H1 (cell line): ENCODE measurements around the gene TANC1. TPM values are rescaled to one million over a fixed set of nuclear protein-coding genes. Genes with fewer than 3 reads are reported as not detected.

ENCODE experiments used
- CTCF ChIA-PET: fragments of 300-600 bp; sonication (Branson Sonifier 250); formaldehyde crosslinking; loops from one replicate; lab custom pipeline; 2021; ENCODE audit not compliant: partially characterized antibody; lab: Charles Lee
- POLR2A ChIA-PET: fragments of 300-600 bp; sonication (Branson Sonifier 250); formaldehyde crosslinking; loops from one replicate; lab custom pipeline; 2021; ENCODE audit warnings: inconsistent platforms; ENCODE audit not compliant: partially characterized antibody; lab: Charles Lee
- DNase-seq, 2 experiments: peaks; one replicate each; pipeline versions ENCODE4 v3.0.0 to v3.0.0-alpha.2; 2010 to 2022; ENCODE audit warnings: low spot score in 2 of 2, low read depth in 1 of 2, mixed read lengths in 1 of 2
- FAIRE-seq: peaks from 2 replicates; lab custom pipeline; 2011; peaks lifted over from hg19 to GRCh38; lab: Jason Lieb, UNC
- H2AFZ ChIP-seq: 2 replicates; pipeline ENCODE4 v1.8.1; 2012; ENCODE audit warnings: low read length, inconsistent platforms
- H2AK5ac ChIP-seq: 2 replicates; pipeline ENCODE4 v1.6.1; 2013; ENCODE audit warnings: low read depth, low read length
- H2BK120ac ChIP-seq: replicated peaks from 2 replicates; pipeline ENCODE3; 2013; ENCODE audit warnings: low read depth, low read length, inconsistent platforms
- H2BK12ac ChIP-seq: 2 replicates; pipeline ENCODE4 v1.6.1; 2013; ENCODE audit warnings: low read depth, low read length
- H2BK15ac ChIP-seq: 2 replicates; pipeline ENCODE4 v1.6.1; 2013; ENCODE audit warnings: low read length
- H2BK20ac ChIP-seq: 2 replicates; pipeline ENCODE4 v1.6.1; 2013; ENCODE audit warnings: low read length
- H2BK5ac ChIP-seq: 2 replicates; pipeline ENCODE4 v1.6.1; 2013; ENCODE audit warnings: low read depth, low read length
- H3K14ac ChIP-seq: 2 replicates; pipeline ENCODE4 v1.6.1; 2013; ENCODE audit warnings: inconsistent platforms; ENCODE audit not compliant: insufficient read length
- H3K18ac ChIP-seq: 2 replicates; pipeline ENCODE4 v1.6.1; 2013; ENCODE audit warnings: low read length; ENCODE audit errors: extremely low read depth
- H3K23ac ChIP-seq: 2 replicates; pipeline ENCODE4 v1.6.1; 2013; ENCODE audit warnings: inconsistent platforms; ENCODE audit not compliant: insufficient read length
- H3K23me2 ChIP-seq: 2 replicates; pipeline ENCODE4 v1.6.1; 2013; ENCODE audit warnings: low read depth, low read length
- H3K27ac ChIP-seq: 2 replicates; pipeline ENCODE4 v1.6.1; 2011; ENCODE audit warnings: low read depth, low read length, inconsistent platforms
- H3K27me3 ChIP-seq, 4 experiments: replicated peaks in 1 of 4; 1 replicate in 1 of 4; 2 replicates in 3 of 4; pipeline versions ENCODE4 v1.6.1 to v1.8.1; 2011 to 2013; ENCODE audit warnings: low read length in 3 of 4, mild to moderate bottlenecking in 3 of 4, inconsistent platforms in 2 of 4, mixed read lengths in 2 of 4, moderate library complexity in 1 of 4; ENCODE audit not compliant: control insufficient read depth in 3 of 4, insufficient read depth in 3 of 4; ENCODE audit errors: extremely low read depth in 1 of 4
- H3K36me3 ChIP-seq, 4 experiments: 2 replicates each; pipeline versions ENCODE4 v1.6.1 to v1.8.1; 2011 to 2013; ENCODE audit warnings: mild to moderate bottlenecking in 4 of 4, low read length in 3 of 4, moderate library complexity in 2 of 4, control low read depth in 1 of 4, inconsistent platforms in 1 of 4; ENCODE audit not compliant: insufficient read depth in 4 of 4, control insufficient read depth in 2 of 4
- H3K4ac ChIP-seq: replicated peaks from 2 replicates; pipeline ENCODE3; 2013; ENCODE audit warnings: low read length, low read depth, mixed read lengths, inconsistent platforms; ENCODE audit not compliant: insufficient read length
- H3K4me1 ChIP-seq, 4 experiments: replicated peaks in 1 of 4; 1 replicate in 1 of 4; 2 replicates in 3 of 4; pipeline versions ENCODE4 v1.6.1 to v1.8.1; 2011 to 2013; ENCODE audit warnings: low read length in 3 of 4, inconsistent platforms in 2 of 4, mixed read lengths in 1 of 4; ENCODE audit not compliant: insufficient read depth in 4 of 4, control insufficient read depth in 3 of 4
- H3K4me2 ChIP-seq, 2 experiments: 2 replicates each; pipeline versions ENCODE4 v1.6.1 to v1.8.1; 2011 to 2013; ENCODE audit warnings: low read depth in 2 of 2, low read length in 2 of 2, control low read depth in 1 of 2, inconsistent platforms in 1 of 2, mild to moderate bottlenecking in 1 of 2; ENCODE audit not compliant: insufficient read depth in 1 of 2
- H3K4me3 ChIP-seq, 4 experiments: fragments of 200-600, 300-600 bp in 1 of 4; sonication (generic), shearing (Covaris generic), sonication (Bioruptor Twin) in 1 of 4; 2 replicates each; pipeline versions ENCODE4 v1.5.1 to v1.8.1; 2011 to 2016; ENCODE audit warnings: low read length in 4 of 4, low read depth in 3 of 4, control low read depth in 2 of 4, inconsistent platforms in 2 of 4, mild to moderate bottlenecking in 2 of 4, mixed read lengths in 1 of 4, moderate library complexity in 1 of 4; ENCODE audit not compliant: insufficient read depth in 2 of 4; ENCODE audit errors: extremely low read depth in 1 of 4
- H3K56ac ChIP-seq: replicated peaks from 2 replicates; pipeline ENCODE3; 2013; ENCODE audit warnings: low read depth, mild to moderate bottlenecking, mixed read lengths, low read length, inconsistent platforms; ENCODE audit not compliant: insufficient read length
- H3K79me1 ChIP-seq: 2 replicates; pipeline ENCODE4 v1.6.1; 2013; ENCODE audit warnings: low read depth, low read length, control low read depth
- H3K79me2 ChIP-seq, 2 experiments: 2 replicates each; pipeline versions ENCODE4 v1.6.1 to v1.8.1; 2012 to 2013; ENCODE audit warnings: low read length in 2 of 2, mild to moderate bottlenecking in 2 of 2, inconsistent platforms in 1 of 2; ENCODE audit not compliant: insufficient read depth in 2 of 2, control insufficient read depth in 1 of 2
- H3K9ac ChIP-seq, 4 experiments: replicated peaks in 1 of 4; 1 replicate in 1 of 4; 2 replicates in 3 of 4; pipeline versions ENCODE4 v1.6.1 to v1.8.1; 2011 to 2013; ENCODE audit warnings: low read depth in 3 of 4, low read length in 3 of 4, control low read depth in 2 of 4, mild to moderate bottlenecking in 2 of 4, moderate library complexity in 2 of 4, inconsistent platforms in 1 of 4; ENCODE audit errors: extremely low read depth in 1 of 4
- H3K9me3 ChIP-seq, 2 experiments: 2 replicates each; pipeline versions ENCODE4 v1.6.1 to v1.8.1; 2012 to 2013; ENCODE audit warnings: mild to moderate bottlenecking in 2 of 2, moderate library complexity in 2 of 2, control low read depth in 1 of 2, inconsistent platforms in 1 of 2, low read depth in 1 of 2, low read length in 1 of 2, mixed read lengths in 1 of 2; ENCODE audit not compliant: insufficient read depth in 2 of 2
- H4K20me1 ChIP-seq, 2 experiments: replicated peaks in 1 of 2; 2 replicates each; pipeline versions ENCODE3 to v1.8.1; 2011 to 2013; ENCODE audit warnings: inconsistent platforms in 2 of 2, low read length in 2 of 2, mild to moderate bottlenecking in 1 of 2; ENCODE audit not compliant: insufficient read depth in 2 of 2, control insufficient read depth in 1 of 2
- H4K5ac ChIP-seq: 2 replicates; pipeline ENCODE4 v1.6.1; 2013; ENCODE audit warnings: low read length, low read depth, mixed read lengths, inconsistent platforms; ENCODE audit not compliant: insufficient read length
- H4K8ac ChIP-seq: 2 replicates; pipeline ENCODE4 v1.8.0; 2013; ENCODE audit warnings: mild to moderate bottlenecking, moderate library complexity, low read length, inconsistent platforms; ENCODE audit not compliant: insufficient read depth; ENCODE audit errors: extremely low read depth
- H4K91ac ChIP-seq: replicated peaks from 2 replicates; pipeline ENCODE3; 2013; ENCODE audit warnings: low read length, mixed read lengths, inconsistent platforms; ENCODE audit not compliant: insufficient read length
- ATF2 ChIP-seq: IDR thresholded peaks from 2 replicates; pipeline ENCODE4 v1.6.1; 2012; ENCODE audit warnings: low read length, inconsistent platforms
- BACH1 ChIP-seq: IDR thresholded peaks from 2 replicates; pipeline ENCODE4 v1.6.1; 2012; ENCODE audit warnings: low read length, improper control_type of control experiment
- CBX5 ChIP-seq: fragments of 300-800, 300-1000 bp; sonication (generic); IDR thresholded peaks from 2 replicates; pipeline ENCODE4 v1.7.1; 2016; ENCODE audit warnings: antibody characterized with exemption, low read length, low read depth
- CBX8 ChIP-seq: fragments of 300-800, 300-1000 bp; sonication (generic); IDR thresholded peaks from 2 replicates; pipeline ENCODE4 v1.7.1; 2016; ENCODE audit warnings: low read depth, low read length, borderline replicate concordance
- PHF8 ChIP-seq: fragments of 200-600 bp; sonication (generic); conservative IDR thresholded peaks from 2 replicates; pipeline ENCODE4 v1.7.1; 2012; ENCODE audit warnings: low read depth, mild to moderate bottlenecking, inconsistent platforms, low read length, moderate library complexity
- SAP30 ChIP-seq: fragments of 300-600 bp; sonication (generic); IDR thresholded peaks from 2 replicates; pipeline ENCODE4 v1.7.1; 2012; ENCODE audit warnings: low read length, moderate library complexity, mild to moderate bottlenecking, inconsistent platforms; ENCODE audit not compliant: insufficient read depth, insufficient replicate concordance
- SIN3A ChIP-seq, 2 experiments: IDR thresholded peaks in 1 of 2; conservative IDR thresholded peaks in 1 of 2; 2 replicates each; pipeline ENCODE4 v1.6.1; 2011 to 2012; ENCODE audit warnings: low read length in 2 of 2, improper control_type of control experiment in 1 of 2, low read depth in 1 of 2, mild to moderate bottlenecking in 1 of 2
- SIX5 ChIP-seq: IDR thresholded peaks from 2 replicates; pipeline ENCODE4 v1.6.1; 2011; ENCODE audit warnings: mild to moderate bottlenecking, low read depth, low read length
- SP1 ChIP-seq: IDR thresholded peaks from 2 replicates; pipeline ENCODE4 v1.6.1; 2011; ENCODE audit warnings: low read depth, low read length
- TCF12 ChIP-seq: IDR thresholded peaks from 2 replicates; pipeline ENCODE4 v1.6.1; 2011; ENCODE audit warnings: low read depth, mild to moderate bottlenecking, low read length
- WGBS, 2 experiments: shearing (Covaris generic) in 1 of 2; methylation state at CpG; one replicate each; pipeline versions ENCODE4 v1.1.6 to v1.1.7; 2013 to 2015; ENCODE audit warnings: low lambda C conversion rate in 2 of 2, mixed read lengths in 2 of 2, inconsistent platforms in 1 of 2, low coverage in 1 of 2, missing lambda C conversion rate in 1 of 2; ENCODE audit not compliant: insufficient replicate concordance in 2 of 2, insufficient coverage in 1 of 2, insufficient read length in 1 of 2; ENCODE audit errors: extremely low coverage in 1 of 2, missing lambda C conversion rate in 1 of 2; 5-methylcytosine and 5-hydroxymethylcytosine counted together
- polyA plus RNA-seq, 7 experiments: library from polyadenylated mRNA; depleted of rRNA in 3 of 7; stranded (reverse) in 5 of 7; unstranded in 2 of 7; fragments of >200 nt in 5 of 7; fragments of 200-250 nt in 2 of 7; gene quantifications; 1 replicate in 5 of 7; 2 replicates in 1 of 7; 4 replicates in 1 of 7; pipeline versions ENCODE4 v1.2.1 to v1.2.3, GENCODE V29; 2011 to 2013; ENCODE audit warnings: missing spikeins in 2 of 7, mixed read lengths in 2 of 7
- total RNA-seq: library from RNA; stranded (reverse); fragmentation: NEBNext Ultra II Directional; extraction: Animal tissue kit (Norgen Biotek cat#: 25700); gene quantifications from 2 replicates; pipeline ENCODE4 v1.2.1, GENCODE V29; 2021
- TF ChIP-seq, protein P1 (sequence below): IDR thresholded peaks from 2 replicates; pipeline ENCODE4 v1.6.1; 2011; ENCODE audit warnings: low read length, improper control_type of control experiment

Gene TANC1
- total and polyA plus RNA-seq, 2 of the 8 experiments (the other 6 are each of a cell fraction or from before 2014, with no cell fraction given), result 4.1 to 7.6 TPM

DNA sequence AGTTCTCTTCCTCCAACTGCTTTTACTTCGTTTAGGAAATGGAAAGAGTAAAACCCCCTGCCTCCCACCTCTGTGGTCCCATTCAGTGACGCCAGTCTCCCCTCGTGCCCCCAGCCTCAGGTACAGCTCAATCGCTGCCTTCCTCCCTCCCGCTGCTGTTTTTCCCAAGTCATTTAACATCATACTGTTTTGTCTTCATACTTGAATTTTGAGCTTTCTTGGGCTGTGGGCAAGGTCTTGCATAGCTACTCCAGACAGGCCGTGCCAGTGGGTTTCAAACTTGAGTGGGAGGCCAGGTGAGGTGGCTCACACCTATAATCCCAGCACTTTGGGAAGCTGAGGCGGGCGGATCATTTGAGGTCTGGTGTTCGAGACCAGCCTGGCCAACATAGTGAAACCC, 155.3 kb downstream of the TANC1 start:
- no peak overlapping the region for H2BK12ac ChIP-seq
- no peak overlapping the region for H3K23ac ChIP-seq
- ChIA-PET POLR2A (interaction anchor here (1.2 kb wide), 1 partner anchor 99 kb away, joined by 3 read pairs; no protein-coding TSS in a partner anchor), CTCF (interaction anchor here (1.0 to 4.7 kb wide), 9 partner anchors 12 to 223 kb away, joined by 3 to 20 read pairs (median 4); no protein-coding TSS in a partner anchor)
- H3K79me1 ChIP-seq, result no peaks in the 10 kb centered on the region
- H4K20me1 ChIP-seq, result no peaks in the 10 kb centered on the region
- DNase-seq (peak in 1 of 2 experiments; percentile 26), FAIRE-seq (no peak)
- H3K36me3 ChIP-seq, result no peaks in the 10 kb centered on the region
- H2AK5ac ChIP-seq, result no peak overlapping the region
- H3K4me2 ChIP-seq, result no peak overlapping the region
- no peak overlapping the region for H2BK20ac ChIP-seq
- 0 out of 7 replicates have a peak, but pooled peaks cover 0 to 3% (median 0%) of the 10 kb centered on the region in 4 experiments for H3K4me1 ChIP-seq
- H3K23me2 ChIP-seq, result no peaks in the 10 kb centered on the region
- H3K79me2 ChIP-seq, result no peaks in the 10 kb centered on the region
- H3K27ac ChIP-seq, result no peak overlapping the region
- no peaks in the 10 kb centered on the region for H3K27me3 ChIP-seq
- no peak overlapping the region for H4K91ac ChIP-seq
- no peak overlapping the region for H3K4me3 ChIP-seq
- no peak overlapping the region for H3K9ac ChIP-seq
- H3K18ac ChIP-seq, result no peak overlapping the region
- no peak overlapping the region for H2BK15ac ChIP-seq
- no peak overlapping the region for H4K8ac ChIP-seq
- WGBS, 2 experiments, result 86% methylated on average over 9 of the region's 9 CpGs; no CpG with 5 or more reads in 1 of the 2 experiments
- no peak for TF ChIP-seq SAP30
- TF ChIP-seq PHF8, result no peak
- no peak for TF ChIP-seq TCF12
- TF ChIP-seq SIX5, result no peak
- TF ChIP-seq SP1, result no peak
- no peak for TF ChIP-seq SIN3A (conservative IDR thresholded peaks at IDR 0.05 in 1 of 2, IDR thresholded peaks at IDR 0.05 in 1 of 2; ENCODE audit: low read depth in 1 of 2, low read length in 2 of 2)
- no peak for TF ChIP-seq CBX5
- TF ChIP-seq ATF2, result no peak
- TF ChIP-seq, protein P1, sequence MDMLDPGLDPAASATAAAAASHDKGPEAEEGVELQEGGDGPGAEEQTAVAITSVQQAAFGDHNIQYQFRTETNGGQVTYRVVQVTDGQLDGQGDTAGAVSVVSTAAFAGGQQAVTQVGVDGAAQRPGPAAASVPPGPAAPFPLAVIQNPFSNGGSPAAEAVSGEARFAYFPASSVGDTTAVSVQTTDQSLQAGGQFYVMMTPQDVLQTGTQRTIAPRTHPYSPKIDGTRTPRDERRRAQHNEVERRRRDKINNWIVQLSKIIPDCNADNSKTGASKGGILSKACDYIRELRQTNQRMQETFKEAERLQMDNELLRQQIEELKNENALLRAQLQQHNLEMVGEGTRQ, result no peak
- no peak for TF ChIP-seq BACH1
- TF ChIP-seq CBX8, result no peak
- no peak overlapping the region for H3K56ac ChIP-seq
- no peak overlapping the region for H4K5ac ChIP-seq
- no peak overlapping the region for H2BK120ac ChIP-seq
- no peak overlapping the region for H3K4ac ChIP-seq
- H3K9me3 ChIP-seq, result no peaks in the 10 kb centered on the region
- no peak overlapping the region for H2BK5ac ChIP-seq
- H3K14ac ChIP-seq, result no peak overlapping the region
- H2AFZ ChIP-seq, result no peak overlapping the region
